GM19463 (cell line): ENCODE results near the gene FBXO21.

Source experiments
- ATAC-seq: cut with Tn5 transposase; IDR thresholded peaks from one replicate; pipeline ENCODE4 v1.9.1; 2021; ENCODE audit warnings: mild to moderate bottlenecking, moderate library complexity; ENCODE audit not compliant: unreplicated experiment

FBXO21 gene

GRCh38 chr12:117140397-117141096, 49.7 kb downstream of the FBXO21 start:
- ATAC-seq: no peak

- ATAC-seq: no peak
Observed at GRCh38 chr12:117139025-117139717, 51.1 kb downstream of the FBXO21 start.

DNA sequence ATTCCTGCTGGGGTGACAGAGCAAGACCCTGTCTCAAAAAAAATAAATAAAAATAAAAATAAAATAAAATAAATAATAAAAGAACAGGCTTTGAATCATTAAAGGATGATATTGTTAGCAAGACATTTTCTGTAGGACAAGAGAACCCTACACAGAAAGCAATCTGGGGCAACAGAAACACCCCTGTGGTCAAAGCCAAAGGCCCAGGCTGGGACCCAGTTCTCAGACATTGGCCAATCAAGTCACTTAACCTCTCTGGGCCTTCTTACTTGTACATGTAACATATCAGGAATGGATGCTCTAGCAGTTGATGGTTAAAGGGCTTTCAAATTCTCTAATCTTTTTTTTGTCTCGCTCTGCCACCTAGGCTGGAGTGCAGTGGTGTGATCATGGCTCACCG, 55.5 kb downstream of the FBXO21 start:
- ATAC-seq: no peak

GRCh38 chr12:117134059-117134458, 56.2 kb downstream of the FBXO21 start:
- ATAC-seq: peak; percentile 68

DNA sequence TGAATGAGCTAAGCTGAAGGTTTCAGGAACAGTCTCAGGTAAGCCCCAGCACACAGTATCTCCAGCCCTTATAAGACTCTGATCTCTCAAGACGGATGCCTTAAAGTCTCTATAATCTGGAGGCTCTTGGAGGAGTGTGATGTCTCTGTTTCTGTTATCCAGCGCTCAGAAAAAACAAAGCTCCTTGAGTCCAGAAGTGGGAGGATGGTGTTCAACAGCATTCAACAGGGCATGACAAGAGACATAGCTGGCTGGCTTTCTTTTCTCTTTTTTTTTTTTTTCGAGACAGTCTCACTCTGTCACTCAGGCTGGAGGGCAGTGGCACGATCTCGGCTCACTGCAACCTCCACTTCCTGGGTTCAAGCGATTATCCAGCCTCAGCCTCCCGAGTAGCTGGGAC, 59.5 kb downstream of the FBXO21 start:
- ATAC-seq: no peak

DNA sequence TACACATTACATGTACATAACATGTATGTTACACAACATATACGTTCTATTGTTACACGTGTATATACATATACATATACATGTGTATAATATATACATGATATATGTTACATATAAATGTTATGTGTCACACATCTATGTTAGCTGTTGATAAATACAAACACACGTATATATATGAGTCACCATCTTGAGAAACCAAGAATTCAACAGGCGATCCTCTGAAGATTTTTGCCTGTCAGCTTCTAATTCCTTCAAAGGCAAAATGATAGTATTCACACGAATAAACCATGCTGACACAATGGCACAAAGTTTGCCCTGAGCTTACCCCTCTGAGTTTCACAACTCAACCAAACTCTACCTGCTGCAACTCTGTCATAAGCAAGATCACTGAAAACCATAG, 60.9 kb downstream of the FBXO21 start:
- no peak for ATAC-seq

DNA sequence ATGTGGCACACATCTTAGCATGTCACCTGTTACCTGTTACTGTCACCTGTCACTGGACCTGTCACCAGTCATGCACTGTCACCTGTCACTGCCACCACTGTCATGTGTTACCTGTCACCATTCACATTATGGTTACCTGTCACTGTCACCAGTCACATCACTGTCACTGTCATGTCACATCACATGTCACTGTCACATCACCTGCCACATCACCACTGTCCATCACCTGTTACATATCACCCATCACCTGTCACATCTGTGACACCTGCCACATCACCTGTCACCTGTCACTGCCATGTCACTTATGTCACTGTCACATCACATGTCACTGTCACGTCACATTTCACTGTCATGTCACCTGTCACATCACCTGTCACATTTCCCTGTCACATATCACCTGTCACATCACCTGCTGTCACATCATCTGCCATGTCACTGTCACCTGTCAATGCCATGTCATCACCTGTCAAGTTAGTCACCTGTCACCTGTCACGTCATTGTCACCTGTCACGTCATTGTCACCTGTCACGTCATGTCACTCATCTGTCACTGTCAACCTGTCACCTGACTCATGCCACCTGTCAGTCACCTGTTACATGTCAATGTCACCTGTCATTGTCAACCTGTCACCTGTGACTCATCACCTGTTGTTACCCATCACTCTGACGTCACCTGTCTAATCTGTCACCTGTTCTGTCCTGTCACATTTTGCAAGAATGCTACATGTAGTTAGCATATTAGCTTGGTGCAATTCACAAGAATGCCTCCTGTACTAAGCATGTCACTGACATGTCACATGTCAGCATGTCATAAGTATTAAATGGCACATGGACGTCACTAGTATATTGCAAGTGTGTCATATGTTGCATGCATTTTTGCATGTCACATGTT, 62.1 kb downstream of the FBXO21 start:
- no peak for ATAC-seq

- no peak for ATAC-seq
Observed at GRCh38 chr12:117126335-117126734, 63.9 kb downstream of the FBXO21 start.

GRCh38 chr12:117125767-117126166, 64.5 kb downstream of the FBXO21 start:
- ATAC-seq: no peak

DNA sequence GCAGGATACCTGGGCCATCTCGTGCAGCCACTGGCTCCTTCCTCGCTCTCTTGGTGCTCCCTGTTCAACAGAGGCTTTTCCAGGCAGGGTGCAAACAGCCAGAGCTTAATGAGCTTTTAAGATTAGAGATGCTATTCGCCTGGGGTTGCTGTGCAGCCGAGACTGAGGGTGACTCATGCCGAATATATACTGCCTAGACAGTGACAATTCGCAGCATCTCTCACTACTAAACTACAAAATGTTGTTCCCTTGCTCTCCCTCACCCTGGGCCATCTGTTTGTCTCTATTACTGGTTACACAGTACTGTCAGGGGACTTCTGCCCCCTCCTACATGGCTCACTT, 65.0 kb downstream of the FBXO21 start:
- ATAC-seq: no peak

DNA sequence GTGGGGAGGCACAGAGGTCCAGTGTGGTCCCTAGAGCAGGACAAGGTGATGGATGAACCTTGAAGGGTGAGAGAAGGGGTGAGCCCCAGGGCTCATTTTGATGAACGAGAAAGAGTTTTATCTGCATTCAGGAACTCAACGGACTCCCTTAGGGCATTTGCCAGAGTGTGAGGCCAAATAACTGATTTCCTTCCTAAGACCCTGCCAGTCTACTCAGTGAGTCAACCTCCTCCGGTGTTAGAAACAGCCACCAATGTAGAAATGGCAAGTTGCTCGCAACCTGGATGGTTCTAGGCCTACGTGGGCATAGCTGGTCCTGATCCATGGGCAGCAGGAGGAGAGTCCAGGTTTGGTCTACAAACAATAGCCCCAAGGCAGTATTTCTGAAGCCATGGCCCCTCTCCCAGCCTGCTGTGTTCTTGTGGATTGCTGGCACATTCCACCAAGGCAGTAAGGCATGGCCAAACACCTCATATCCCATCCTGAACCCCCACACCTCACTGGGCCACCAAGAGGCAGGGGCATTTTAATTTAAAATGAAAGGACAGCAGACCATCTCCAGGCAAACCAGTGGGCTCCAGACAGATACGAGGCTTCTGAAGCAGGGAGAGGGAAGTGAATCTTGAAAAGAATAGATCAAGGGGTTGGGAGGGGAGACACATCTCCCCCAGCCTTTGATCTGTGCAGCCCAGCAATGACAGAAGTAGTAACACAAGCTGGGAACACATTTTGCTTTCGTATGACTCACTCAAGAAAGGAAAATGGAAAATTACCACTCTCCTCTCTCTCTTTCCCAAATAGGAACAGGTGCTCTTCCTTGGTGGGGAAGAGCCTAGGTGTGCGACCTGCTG, 65.6 kb downstream of the FBXO21 start:
- ATAC-seq: no peak

DNA sequence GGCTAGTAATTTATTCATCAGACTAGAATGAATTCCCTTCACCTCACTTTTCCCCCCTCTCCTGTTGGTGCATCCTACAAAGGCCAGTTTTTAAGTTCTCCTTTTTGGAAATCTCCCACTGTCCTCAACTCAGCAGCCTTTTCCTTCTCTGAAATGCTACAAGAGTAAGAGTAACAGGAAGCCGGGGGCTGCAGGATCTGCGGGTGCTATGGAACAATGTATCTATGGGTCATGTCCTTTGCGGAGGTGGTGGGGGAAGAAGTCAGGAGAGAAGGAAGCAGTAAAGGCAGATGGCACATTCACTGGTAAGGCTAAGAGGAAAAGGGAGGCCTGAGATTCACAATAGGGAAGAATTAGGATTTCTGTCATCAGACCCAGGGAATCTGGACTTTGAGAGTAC, 68.8 kb downstream of the FBXO21 start:
- ATAC-seq: no peak

GRCh38 chr12:117120787-117121186, 69.5 kb downstream of the FBXO21 start:
- no peak for ATAC-seq

- ATAC-seq: no peak
Observed at GRCh38 chr12:117119592-117120198, 70.6 kb downstream of the FBXO21 start.

DNA sequence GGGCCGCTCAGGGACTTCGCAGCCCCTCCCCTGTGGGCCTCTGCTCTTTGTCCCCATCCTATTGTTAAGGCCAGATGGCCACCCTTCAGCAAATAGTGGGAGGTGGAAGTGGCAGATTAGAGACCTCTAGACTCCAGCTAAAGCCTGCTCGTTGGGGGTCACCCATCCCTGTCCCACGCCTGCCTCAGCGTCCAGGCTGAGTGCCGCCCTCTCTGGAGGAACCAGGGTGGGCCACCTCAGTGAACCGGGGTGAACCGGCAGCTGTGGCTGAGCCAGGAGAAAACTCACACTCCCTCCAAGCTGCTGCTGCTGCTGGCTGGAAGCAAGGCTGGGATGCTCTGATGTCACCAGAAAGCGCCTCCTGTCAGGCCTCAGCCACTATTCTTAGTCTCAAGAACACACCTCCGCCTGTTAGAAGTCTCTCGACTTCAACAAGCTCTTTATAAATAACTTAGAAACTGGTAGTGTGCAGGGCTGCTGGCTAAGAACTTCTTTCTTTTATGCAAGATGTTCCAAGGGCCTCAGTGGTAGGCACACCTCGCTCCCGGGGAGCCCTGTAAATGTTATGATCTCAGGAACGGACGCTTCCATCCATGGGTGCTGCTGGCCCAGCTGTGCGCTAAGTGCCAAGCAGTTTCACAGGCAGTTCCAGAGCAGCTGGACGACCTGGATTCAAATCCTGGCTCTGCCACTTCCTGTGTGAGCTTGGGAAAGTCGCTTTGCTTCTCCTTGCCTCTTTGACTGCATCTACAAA, 71.3 kb downstream of the FBXO21 start:
- no peak for ATAC-seq

- ATAC-seq: no peak
Observed at GRCh38 chr12:117114784-117115183, 75.5 kb downstream of the FBXO21 start.

DNA sequence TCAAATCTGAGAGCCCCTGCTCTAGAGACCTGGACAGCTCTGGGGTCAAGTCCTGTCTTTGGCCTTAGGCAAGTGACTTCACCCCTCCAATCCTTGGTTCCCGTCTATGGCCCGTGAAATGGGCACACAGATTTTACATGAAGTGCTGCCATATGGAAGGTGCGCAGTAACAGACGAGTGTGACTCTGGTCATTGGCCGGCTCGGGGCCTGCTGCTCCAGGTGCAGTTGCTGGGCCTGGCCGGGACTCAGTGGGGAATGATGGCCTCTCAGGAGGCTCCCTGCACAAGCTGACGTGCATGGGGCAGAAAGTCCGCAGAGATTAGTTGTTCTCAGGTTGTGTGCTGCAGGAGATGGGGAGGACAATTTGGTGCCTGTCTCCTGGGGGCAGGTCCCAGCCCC, 77.0 kb downstream of the FBXO21 start:
- ATAC-seq: no peak

DNA sequence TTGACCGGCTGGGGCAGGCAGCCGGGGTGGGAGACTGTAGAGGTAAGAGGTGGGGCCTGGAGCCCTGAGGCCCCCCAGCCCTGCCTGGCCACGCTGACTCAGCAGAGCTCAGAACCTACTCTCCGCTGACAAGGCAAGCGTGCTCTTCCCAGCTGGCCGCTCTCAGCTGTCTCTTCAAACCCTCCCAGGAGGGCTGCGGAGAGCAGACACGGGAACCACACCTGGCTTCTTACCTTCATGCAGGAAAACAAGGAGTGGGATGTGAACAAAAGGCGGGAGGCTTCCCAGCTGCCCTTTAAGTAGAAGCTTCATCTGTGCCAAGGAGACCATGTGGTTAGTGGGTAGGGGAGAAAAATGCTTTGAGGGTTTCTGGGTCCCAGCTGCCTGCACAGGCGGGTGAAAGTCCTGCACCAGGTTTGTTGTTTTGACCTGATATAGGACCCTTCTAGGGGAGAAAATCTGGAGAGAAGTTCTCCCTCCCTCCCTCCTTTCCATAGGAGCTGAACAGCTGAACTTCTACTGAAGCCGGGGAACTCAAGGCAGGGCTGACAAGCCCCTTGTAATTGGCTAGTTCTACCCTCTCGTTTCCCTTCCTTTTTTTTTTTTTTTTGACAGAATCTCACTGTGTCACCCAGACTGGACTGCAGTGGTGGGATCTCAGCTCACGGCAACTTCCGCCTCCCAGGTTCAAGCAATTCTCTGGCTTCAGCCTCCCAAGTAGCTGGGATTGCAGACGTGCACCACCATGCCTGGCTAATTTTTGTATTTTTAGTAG, 78.3 kb downstream of the FBXO21 start:
- no peak for ATAC-seq

- no peak for ATAC-seq
Observed at GRCh38 chr12:117111386-117111785, 78.9 kb downstream of the FBXO21 start.
